ACHN (cell line): Measurements from ENCODE around the gene CLTA.
"Not testable (repeated sequence)": the region's sequence is repeated elsewhere in the genome, so short reads cannot be mapped to it uniquely, and the experiment has no call there.

Experiments
- DNase-seq: peaks from one replicate; pipeline ENCODE4 v3.0.0-alpha.2; 2015
- in situ Hi-C: cut with HindIII; loops from 2 replicates; pipeline ENCODE4 v1.10.0; 2017; ENCODE audit warnings: low sequenced_read_pairs, low pct_ligation_motif_present, low pct_unique_long_range_greater_than_20kb

Gene CLTA

GRCh38 chr9:36213387-36213786, 22.7 kb downstream of the CLTA start:
- in situ Hi-C loops = loop anchor here (25.0 kb wide), 1 partner anchor 149 kb away; no protein-coding TSS in a partner anchor
- DNase-seq = no peak

DNA sequence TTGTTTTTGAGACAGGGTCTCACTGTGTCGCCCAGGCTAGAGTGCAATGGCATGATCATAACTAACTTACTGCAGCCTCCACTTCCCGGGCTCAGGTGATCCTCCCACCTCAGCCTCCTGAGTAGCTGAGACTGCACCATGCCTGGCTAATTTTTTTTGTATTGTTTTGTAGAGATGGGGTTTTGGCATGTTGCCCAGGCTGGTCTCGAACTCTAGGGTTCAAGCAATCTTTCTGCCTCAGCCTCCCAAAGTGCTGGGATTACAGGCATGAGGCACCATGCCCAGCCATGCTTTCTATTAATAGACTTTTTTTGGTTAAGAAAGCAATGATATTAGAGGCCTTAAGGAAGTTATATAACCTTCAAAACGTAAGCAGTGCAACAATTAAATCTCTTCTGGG, 23.3 kb downstream of the CLTA start:
- no peak for DNase-seq
- in situ Hi-C loops = loop anchor here (25.0 kb wide), 1 partner anchor 148 kb away; no protein-coding TSS in a partner anchor

DNA sequence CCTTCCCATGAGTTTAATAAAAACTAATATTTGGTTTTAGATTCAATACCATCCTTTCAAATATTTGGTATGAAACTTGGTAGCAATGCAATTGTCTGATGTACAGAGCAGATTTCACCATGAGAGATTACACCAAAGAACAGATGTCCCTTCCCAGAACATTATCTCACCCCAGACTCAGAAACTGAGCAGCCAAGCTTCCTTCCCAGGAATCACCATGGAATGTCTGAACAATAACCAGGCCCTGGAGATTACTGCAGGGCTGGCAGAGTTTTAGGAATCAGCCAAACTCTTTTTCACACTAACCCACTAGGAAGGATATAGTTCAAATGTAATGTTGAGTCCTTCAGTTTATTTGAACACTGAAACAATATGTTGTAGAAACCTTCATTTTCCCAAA, 23.9 kb downstream of the CLTA start:
- no peak for DNase-seq
- in situ Hi-C loops = loop anchor here (25.0 kb wide), 1 partner anchor 148 kb away; no protein-coding TSS in a partner anchor

DNA sequence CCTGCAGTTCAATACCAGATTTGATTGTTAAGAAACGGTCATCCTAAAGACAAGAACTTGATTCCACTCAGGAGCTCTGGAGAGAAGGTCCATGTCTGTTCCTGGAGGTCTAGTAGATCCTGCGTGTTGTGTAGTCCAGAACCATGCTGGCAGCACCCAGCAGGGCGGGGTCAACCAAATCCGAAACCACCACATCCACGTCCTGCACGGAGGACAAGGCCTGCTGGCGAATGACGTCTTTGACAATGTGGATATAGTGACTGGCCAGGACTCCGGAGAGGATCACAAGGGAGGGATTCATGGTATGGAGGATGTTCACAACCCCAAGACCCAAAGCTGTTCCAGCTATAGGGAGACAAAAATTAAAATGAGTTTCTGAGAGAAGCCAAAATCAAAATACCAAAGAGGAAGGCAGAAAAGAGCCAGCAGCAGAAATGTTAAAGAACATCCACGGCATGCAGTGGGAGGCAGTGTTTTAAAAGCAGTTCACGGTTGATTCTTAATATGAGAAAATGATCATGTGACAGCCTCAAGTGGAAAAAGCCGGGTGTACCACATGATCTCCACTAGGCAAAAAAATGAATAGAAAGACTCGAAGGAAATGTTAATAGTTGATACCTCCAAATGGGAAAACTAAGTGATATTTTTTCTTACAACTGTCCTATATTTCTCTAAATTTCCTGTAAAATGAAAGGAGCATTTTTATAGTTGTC, 26.7 kb downstream of the CLTA start:
- no peak for DNase-seq
- in situ Hi-C loops = loop anchor here (25.0 kb wide), 1 partner anchor 145 kb away; no protein-coding TSS in a partner anchor

- in situ Hi-C loops = loop anchor here (25.0 kb wide), 1 partner anchor 144 kb away; no protein-coding TSS in a partner anchor
- no peak for DNase-seq
These were observed 27.3 kb downstream of the CLTA start for GRCh38 chr9:36218011-36218410.

DNA sequence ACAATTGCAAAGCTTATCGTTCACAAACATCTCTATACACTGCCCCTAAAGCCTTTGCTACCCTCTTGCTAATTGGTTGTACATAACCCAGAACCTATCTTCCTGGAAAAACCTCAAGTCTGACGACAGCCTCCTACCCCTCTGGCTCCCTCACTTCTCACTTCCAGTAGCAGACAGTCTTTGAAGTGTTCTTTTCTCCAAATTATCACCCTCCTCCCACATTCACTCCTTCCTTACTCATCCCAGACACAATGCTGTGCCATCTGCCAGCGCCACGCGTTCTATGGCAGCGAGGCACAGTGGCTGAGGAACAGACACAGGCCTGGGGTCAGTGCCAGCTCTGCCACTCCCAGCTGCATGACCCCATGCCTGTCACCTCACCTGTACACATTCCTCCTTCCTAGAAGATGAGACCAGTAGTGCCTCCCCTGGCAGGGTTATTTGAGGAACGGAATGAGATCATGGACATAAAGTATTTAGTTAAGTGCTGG, 27.7 kb downstream of the CLTA start:
- DNase-seq = no peak
- in situ Hi-C loops = loop anchor here (25.0 kb wide), 1 partner anchor 144 kb away; no protein-coding TSS in a partner anchor

DNA sequence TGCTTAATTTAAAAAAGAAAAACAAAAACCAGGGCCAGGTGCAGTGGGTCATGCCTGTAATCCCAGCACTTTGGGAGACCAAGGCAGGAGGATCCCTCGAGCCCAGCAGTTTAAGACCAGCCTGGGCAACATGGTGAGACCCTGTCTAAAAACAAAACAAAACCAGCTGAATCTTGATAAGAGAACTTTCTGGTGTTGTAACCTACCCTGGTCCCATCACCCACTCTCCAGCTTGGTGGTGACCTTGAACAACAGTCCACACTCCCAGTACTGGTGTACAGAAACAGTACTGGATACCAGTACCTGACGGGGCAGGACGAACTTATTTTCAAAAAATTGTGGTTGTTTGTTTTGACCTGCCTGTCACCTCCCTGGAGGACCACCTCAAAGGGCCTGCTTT, 30.9 kb downstream of the CLTA start:
- in situ Hi-C loops = loop anchor here (25.0 kb wide), 1 partner anchor 141 kb away; no protein-coding TSS in a partner anchor
- no peak for DNase-seq

- in situ Hi-C loops = loop anchor here (25.0 kb wide), 1 partner anchor 140 kb away; no protein-coding TSS in a partner anchor
- no peak for DNase-seq
These were observed 31.7 kb downstream of the CLTA start for GRCh38 chr9:36222449-36222848.

- in situ Hi-C loops = no loop called here
- DNase-seq = no peak
These were observed 46.5 kb downstream of the CLTA start for GRCh38 chr9:36237230-36237629.

- in situ Hi-C loops, DNase-seq: not testable (repeated sequence)
These were observed 48.5 kb downstream of the CLTA start for GRCh38 chr9:36239205-36239604.

DNA sequence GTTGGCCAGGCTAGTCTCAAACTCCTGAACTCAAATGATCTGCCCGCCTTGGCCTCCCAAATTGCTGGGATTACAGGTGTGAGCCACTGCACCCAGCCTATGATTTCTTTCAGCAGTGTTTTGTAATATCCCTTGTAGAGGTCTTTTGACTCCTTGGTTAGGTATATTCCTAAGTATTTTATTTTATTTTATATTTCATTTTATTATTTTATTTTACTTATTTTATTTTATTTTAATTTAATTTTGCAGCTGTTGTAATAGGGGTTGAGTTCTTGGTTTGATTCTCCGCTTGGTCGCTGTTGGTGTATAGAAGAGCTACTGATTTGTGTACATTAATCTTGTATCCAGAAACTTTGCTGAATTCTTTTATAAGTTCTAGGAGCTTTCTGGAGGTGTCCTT, 49.0 kb downstream of the CLTA start:
- in situ Hi-C loops, DNase-seq: not testable (repeated sequence)

DNA sequence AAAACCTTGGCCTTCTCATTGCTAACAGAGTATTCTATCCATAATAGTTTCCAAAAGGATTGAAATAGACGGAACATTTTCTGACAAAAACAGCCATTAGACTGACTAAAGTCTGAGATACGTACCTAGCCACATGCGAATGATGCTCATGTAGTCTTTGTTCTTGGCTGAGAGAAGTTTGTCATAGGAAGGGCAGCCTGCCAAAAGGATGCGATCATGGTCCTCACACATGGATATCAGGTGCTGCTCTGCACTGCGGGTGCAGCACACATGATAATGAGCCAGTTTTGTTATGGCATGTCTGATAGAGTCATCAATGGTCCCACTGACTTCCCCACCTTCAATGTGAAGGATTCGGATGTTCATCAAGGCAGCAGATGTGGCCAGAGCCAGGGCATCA, 55.2 kb downstream of the CLTA start:
- in situ Hi-C loops = no loop called here
- no peak for DNase-seq

GRCh38 chr9:36247356-36247755, 56.6 kb downstream of the CLTA start:
- in situ Hi-C loops = no loop called here
- no peak for DNase-seq

GRCh38 chr9:36248061-36248460, 57.3 kb downstream of the CLTA start:
- peak; percentile 54 for DNase-seq
- in situ Hi-C loops = not testable (repeated sequence)

DNA sequence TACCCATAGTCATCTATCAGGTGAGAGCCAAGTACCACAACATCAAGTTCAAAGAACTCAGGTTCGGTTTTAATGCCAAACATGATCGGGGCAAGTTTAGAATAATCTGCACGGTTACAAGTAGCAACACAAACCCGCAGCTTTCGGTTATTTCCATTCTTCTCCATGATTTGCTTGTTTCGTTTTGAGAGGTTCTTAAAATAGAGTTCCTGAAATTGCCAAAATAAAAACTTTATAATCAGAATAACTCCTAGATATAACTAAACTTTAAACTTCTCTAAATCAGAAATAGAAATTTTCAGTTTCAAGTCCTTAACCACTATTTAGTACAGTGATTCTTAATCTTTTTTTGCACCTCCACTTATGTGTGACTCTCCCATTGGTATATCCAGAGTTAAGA, 58.5 kb downstream of the CLTA start:
- DNase-seq = no peak
- in situ Hi-C loops = no loop called here

GRCh38 chr9:36250079-36250478, 59.4 kb downstream of the CLTA start:
- no peak for DNase-seq

DNA sequence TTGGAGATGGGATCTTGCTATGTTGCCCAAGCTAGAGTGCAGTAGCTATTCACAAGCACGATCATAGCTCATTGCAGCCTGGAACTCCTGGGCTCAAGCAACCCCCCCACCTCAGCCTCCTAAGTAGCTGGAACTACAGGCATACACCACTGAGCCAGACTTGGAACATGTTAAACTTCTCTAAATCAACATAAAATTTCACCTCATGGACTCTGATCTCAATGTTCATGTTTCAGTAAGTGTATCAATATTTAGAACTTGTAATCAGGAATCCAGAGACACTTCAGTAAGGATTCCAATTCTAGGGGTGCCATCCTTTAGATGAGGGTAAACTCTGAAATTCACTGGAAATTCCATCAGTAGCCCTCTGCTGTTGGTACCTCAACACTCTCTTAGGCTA, 60.7 kb downstream of the CLTA start:
- in situ Hi-C loops = no loop called here
- DNase-seq = no peak

More at GRCh38 chr9:36250079-36250478, 59.4 kb downstream of the CLTA start:
- in situ Hi-C loops = no loop called here

- in situ Hi-C loops = no loop called here
- peak; percentile 95 for DNase-seq
These were observed 67.7 kb downstream of the CLTA start, which contains the start of gene GNE for GRCh38 chr9:36258208-36258995. TSS of gene GNE (minus strand) at chr9:36258448. CDS start at chr9:36249355, 9,093 bp downstream.

- DNase-seq = peak; percentile 15
- in situ Hi-C loops = no loop called here
These were observed 68.3 kb downstream of the CLTA start for GRCh38 chr9:36258996-36259533.
